Stimulated activated CD8-positive, alpha-beta memory T cell treated with anti-CD3 and anti-CD28 coated beads, Interleukin-15, amount 100 ng/mL, for 48 hours (primary cell): ENCODE data around the gene IL18BP.

Experiments used
- DNase-seq, 2 donors: peaks; one replicate each; pipeline ENCODE4 v3.0.0-alpha.2; 2020; ENCODE audit warnings: low read depth in 2 of 2

IL18BP gene

GRCh38 chr11:71998649-71999310, at the start of gene IL18BP:
Gene IL18BP, plus strand, starts transcription at chr11:71998909. Its CDS starts 1,076 bp downstream, at chr11:71999985.
- DNase-seq, result no peak

DNA sequence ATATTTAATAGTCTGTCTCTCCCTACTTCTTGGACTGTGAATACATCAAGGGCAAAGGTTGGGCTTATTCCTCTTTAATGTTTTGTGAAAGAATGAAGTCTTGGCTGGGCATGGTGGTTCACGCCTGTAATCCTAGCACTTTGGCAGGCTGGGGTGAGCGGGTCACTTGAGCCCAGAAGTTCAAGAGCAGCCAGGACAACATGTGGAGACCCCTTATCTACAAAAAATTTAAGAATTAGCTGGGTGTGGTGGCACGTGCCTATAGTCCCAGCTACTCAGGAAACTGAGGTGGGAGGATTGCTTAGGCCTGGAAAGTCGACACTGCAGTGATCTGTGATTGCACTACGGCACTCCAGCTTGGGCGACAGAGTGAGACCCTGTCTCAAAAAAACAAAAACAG, 49.7 kb upstream of the IL18BP start:
- DNase-seq, result no peak

- no peak for DNase-seq
Measured at GRCh38 chr11:71951741-71952310, 46.9 kb upstream of the IL18BP start.

DNA sequence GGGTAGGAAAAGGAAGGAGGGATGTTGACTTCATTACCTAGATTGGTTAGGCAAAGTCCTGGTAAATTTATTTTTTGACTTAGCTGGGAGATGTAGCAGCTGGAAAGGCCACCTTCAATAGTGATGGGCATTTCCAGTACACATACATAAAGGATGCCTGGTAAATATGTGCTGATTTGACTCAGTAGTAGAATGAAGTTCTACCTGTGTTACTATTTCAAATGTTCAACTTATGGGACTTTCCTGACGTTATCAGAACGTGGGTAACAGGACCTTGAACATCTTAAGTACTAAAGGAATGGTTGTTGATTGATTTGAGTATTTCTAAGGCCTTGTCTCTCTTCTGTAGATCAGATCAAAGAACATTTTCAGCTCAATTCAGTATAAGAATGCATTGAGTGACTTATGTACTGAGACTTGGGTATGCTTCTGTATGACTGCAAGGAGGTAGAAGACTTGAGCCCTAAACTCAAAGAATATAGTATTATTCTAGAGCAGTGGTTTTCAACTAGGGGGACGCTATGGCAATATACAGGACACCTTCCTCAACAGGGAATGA, 42.7 kb upstream of the IL18BP start:
- no peak for DNase-seq

GRCh38 chr11:71962428-71963038, 36.2 kb upstream of the IL18BP start:
- no peak for DNase-seq

GRCh38 chr11:71963468-71963867, 35.2 kb upstream of the IL18BP start:
- DNase-seq, result no peak

DNA sequence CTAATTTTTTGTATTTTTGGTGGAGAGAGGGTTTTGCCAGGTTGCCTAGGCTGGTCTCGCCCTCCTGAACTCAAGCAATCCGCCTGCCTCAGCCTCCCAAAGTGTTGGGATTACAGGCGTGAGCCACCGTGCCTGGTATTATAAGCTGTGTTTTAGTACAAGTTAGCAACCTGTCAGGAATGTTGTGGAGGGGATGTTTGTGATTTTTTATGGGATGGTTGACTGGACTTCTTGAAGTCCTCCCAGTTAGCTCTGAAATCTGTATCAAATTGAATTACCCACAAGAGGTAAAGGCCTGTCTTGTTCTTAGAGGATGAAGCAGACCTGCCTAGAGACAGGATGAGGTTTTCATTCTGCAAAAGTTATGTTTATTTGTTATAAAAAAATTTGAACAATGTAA, 34.1 kb upstream of the IL18BP start:
- no peak for DNase-seq

DNA sequence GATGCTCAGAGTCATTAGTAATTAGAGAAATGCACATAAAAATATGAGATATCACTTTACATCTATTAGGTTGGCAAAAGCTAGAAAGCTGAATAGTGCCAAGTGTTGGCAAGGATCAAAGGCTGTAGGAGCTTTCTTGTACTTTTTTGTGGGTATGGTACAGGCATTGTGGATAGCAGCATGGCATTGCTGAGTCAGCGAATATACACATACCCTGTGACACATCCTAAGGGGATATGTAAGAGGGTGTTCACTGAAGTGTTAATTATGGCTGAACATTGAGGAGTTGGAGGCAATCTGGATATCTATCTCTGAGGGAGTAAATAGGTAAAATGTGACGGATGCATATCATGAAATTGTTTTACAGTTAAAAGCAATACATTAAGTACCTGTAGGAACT, 27.0 kb upstream of the IL18BP start:
- no peak for DNase-seq

GRCh38 chr11:71976551-71976950, 22.2 kb upstream of the IL18BP start:
- DNase-seq, result no peak

- DNase-seq, result no peak
Measured at GRCh38 chr11:71977090-71977489, 21.6 kb upstream of the IL18BP start.

DNA sequence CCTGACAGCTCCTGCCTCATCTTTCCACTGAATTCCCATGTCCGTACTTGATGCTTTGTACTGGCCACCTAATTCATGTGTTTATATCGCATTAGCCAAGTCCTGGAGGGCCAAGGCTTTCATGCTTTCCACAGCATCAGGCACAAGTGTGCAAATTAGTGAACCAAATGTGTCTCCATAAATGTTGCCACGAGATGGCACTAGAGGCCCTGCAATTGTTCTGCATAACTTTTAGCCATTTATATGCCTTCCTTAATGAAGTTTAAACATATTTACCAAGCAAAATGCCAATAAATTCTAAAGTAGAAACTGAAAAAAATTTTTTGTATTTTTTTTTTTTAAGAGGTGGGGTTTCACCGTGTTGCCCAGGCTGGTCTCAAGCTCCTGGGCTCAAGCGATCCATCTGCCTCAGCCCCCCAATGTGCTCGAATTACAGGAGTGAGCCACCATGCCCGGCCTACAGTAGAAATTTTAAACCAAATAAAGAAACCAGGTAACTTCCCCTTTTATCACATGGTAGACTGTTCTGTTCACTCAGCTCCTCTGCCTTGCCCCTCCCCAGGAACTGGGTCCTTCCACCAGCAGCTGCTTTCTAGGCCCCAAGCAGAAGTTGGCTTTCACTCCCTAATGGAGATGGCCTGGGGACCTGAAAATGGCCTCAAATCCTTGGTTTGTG, 20.8 kb upstream of the IL18BP start:
- DNase-seq, result no peak

DNA sequence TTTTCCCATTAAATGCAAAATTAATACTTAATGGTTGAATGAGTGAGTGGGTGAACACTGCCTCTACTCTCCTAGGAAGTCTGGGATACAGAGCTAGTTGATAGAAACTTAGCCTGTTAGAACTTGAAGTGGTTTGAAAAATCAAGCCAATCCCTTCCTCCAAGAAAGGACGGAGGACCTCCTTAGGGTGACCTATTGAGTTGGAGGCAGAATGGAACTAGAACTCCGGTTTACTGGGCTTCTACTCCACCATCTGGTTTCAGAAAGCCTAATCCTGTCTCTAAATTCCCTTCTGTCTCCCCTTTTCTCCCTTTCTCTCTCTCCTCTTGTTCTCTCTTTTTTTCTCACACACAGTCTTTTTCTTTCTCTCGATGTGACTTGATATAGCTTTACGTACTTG, 19.6 kb upstream of the IL18BP start:
- no peak for DNase-seq

- no peak for DNase-seq
Measured at GRCh38 chr11:71979602-71980001, 19.1 kb upstream of the IL18BP start.

- no peak for DNase-seq
Measured at GRCh38 chr11:71986131-71986530, 12.6 kb upstream of the IL18BP start.

DNA sequence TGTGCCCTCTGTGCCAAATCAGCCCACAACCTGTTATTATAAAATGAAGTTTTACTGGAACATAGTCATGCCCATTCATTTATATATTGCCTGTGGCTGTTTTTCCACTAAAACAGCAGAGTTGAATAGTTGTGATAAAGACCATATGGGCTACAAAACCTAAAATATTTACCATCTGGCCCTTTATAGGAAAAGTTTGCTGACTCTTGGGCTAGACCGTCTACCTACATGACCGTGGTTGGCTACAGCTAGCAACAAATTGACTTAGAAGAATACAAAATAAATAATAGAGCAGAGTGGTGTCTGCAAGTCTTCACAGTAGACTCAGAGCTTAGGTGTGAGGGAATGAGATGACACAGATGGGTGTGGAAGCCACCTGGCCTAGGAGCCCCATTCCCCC, 11.2 kb upstream of the IL18BP start:
- DNase-seq, result no peak

DNA sequence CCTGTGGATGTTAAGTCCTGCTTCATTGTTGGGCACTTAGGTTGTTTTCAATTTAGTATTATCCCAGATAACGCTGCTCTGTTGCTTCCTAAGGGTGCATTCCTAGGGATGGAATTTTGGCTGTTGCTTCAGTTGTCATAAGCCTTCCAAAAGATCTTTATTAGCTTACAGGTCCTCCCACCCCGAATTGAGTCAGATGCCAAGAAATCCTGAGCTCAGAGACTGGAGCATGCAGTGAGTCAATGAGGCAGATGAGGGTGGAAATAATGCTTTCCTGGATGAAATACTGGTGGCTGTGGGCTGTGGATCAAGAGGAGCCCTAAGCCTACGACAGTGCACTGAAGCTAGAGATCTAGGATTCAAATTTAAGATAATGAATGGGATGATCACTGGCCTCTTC, 10.7 kb upstream of the IL18BP start:
- no peak for DNase-seq

DNA sequence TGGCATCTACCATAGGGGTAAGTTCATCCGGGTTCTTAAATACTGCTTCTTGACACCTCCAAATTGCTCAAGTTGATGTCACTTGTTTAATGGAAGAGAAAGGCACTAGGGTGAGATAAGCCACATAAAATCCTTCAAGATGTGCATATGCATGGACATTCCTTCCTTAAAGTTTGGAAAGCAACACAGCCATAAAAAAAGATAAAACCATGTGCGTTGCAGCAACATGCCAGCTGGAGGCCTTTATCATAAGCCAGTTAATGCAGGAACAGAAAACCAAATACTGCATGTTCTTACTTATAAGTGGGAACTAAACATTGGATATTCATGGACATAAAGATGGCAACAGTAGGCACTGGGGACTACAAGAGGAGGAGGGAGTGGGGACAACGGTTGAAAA, 8.0 kb upstream of the IL18BP start:
- DNase-seq, result no peak

- DNase-seq, result no peak
Measured at GRCh38 chr11:71991494-71991893, 7.2 kb upstream of the IL18BP start.

DNA sequence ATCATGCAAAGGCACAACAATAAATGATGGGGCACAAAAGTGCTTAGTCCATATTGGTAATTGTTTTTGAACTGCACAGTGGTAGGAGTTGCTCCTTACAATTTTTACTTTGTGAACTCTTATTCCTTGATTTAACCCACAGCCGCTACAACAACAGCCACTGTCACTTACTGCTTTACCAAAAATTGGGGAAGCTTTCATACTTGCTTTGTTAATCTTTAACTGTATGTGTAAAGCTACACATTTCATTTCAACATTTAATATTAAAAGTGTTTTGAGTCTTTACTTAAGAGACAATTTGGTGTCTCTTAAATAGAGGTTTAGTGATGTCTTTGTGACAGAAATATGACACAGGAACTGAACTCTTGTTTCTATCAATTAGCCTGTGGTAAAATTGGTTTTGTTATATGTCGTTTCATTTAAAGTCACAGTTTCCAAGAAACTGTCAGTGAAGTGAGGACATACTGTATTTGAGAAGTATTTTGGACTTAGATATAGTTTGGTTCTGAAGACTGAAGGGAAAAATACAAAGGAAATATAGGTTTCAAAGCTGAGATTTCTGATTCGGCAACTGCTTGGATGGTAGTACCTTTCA, 6.5 kb upstream of the IL18BP start:
- DNase-seq, result no peak

- no peak for DNase-seq
Measured at GRCh38 chr11:71994786-71995185, 3.9 kb upstream of the IL18BP start.

GRCh38 chr11:71995726-71996291, 2.9 kb upstream of the IL18BP start:
- no peak for DNase-seq

- DNase-seq, result no peak
Measured at GRCh38 chr11:71996517-71996916, 2.2 kb upstream of the IL18BP start.
